Measurements from ENCODE around the gene PHACTR1.

Gene PHACTR1

DNA sequence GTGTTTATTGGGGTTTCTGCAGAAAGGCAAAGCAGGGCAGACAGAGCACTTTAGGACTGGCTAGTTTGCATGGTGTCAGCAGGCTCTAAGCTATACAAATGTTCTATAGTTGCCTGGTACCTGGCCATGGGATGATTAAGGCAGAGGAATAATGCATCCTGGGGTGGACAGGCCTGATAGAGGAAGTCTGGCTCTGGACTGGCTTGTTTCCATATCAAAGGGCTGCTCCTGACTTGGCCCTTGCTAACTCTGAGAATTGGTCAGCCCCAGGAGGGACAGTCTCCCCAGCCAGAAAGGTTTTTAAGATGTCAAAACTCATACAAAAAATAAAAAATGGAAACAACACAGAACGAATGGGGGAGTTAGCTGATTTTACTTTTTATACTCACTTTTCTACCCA is 474.9 kb downstream of the PHACTR1 start:
- WGBS: no CpG with 5 or more reads among the region's 1 CpG
- Histone ChIP-seq H3K4me2 (ENCODE audit: low read length, poor library complexity, severe bottlenecking) (no peak overlapping the region), H3K23ac (ENCODE audit: low read length in 2 of 2) (no peak overlapping the region), H2AFZ (ENCODE audit: low read depth, low read length) (no peak overlapping the region), H3K36me3 (ENCODE audit: control insufficient read depth in 1 of 2, insufficient read depth in 2 of 2, low read depth in 1 of 2, low read length in 2 of 2) (no peaks in the 10 kb centered on the region), H2BK12ac (ENCODE audit: low read length in 2 of 2) (no peak overlapping the region), H3K79me1 (replicated peaks; ENCODE audit: low read length, poor library complexity, severe bottlenecking) (no peaks in the 10 kb centered on the region), H3K27ac (ENCODE audit: low read length, poor library complexity, severe bottlenecking) (no peak overlapping the region), H4K91ac (ENCODE audit: low read length) (no peak overlapping the region), H3K4me3 (ENCODE audit: insufficient read depth in 1 of 2, low read depth in 1 of 2, low read length in 2 of 2) (no peak overlapping the region), H3K4me1 (ENCODE audit: control insufficient read depth, insufficient read depth, low read depth, low read length) (no peaks in the 10 kb centered on the region), H2BK15ac (ENCODE audit: low read depth, poor library complexity, severe bottlenecking) (no peak overlapping the region), H3K4ac (ENCODE audit: low read depth in 1 of 2, low read length in 2 of 2) (no peak overlapping the region), H3K9ac (ENCODE audit: low read length) (no peak overlapping the region), H3K27me3 (ENCODE audit: control insufficient read depth in 1 of 2, insufficient read depth in 1 of 2, low read length in 2 of 2) (no peaks in the 10 kb centered on the region), H3K18ac (ENCODE audit: low read depth in 1 of 2, low read length in 2 of 2) (no peak overlapping the region), H3K9me3 (ENCODE audit: control insufficient read depth, low read length) (no peaks in the 10 kb centered on the region), H2AK5ac (ENCODE audit: low read length, severe bottlenecking) (no peak overlapping the region), H4K8ac (ENCODE audit: low read length) (no peak overlapping the region), H2BK120ac (ENCODE audit: low read depth, low read length) (no peak overlapping the region), H3K14ac (ENCODE audit: low read length in 2 of 2) (no peak overlapping the region), H2BK5ac (ENCODE audit: low read depth, low read length, poor library complexity, severe bottlenecking) (no peak overlapping the region)
- DNase-seq: no peak

DNA sequence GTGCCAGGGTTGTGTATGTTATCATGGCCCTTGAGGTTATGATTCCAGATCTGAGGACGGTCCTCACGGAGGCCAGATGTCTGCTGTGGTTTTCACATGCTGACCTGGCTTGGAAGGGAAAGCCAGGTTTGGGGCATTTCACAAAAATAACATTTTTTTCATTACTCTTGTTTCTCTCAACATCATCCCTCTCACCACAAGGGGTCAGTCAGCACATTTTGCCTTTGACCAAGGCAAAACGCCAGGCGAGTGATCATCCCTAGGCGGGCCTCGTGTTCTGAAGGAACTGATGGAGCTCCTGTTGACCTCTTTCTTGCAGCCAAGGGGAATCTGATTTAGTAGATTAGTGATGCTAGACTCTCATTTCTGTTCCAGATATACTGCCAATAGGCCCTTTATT is 478.3 kb downstream of the PHACTR1 start:
- Histone ChIP-seq H2BK5ac (ENCODE audit: low read depth, low read length, poor library complexity, severe bottlenecking) (no peak overlapping the region), H3K18ac (ENCODE audit: low read depth in 1 of 2, low read length in 2 of 2) (no peak overlapping the region), H3K27ac (ENCODE audit: low read length, poor library complexity, severe bottlenecking) (no peak overlapping the region), H3K14ac (ENCODE audit: low read length in 2 of 2) (no peak overlapping the region), H4K8ac (ENCODE audit: low read length) (no peak overlapping the region), H3K4me3 (ENCODE audit: insufficient read depth in 1 of 2, low read depth in 1 of 2, low read length in 2 of 2) (no peak overlapping the region), H3K27me3 (ENCODE audit: control insufficient read depth in 1 of 2, insufficient read depth in 1 of 2, low read length in 2 of 2) (no peaks in the 10 kb centered on the region), H4K91ac (ENCODE audit: low read length) (no peak overlapping the region), H3K4me1 (ENCODE audit: control insufficient read depth, insufficient read depth, low read depth, low read length) (no peaks in the 10 kb centered on the region), H3K4ac (ENCODE audit: low read depth in 1 of 2, low read length in 2 of 2) (no peak overlapping the region), H3K36me3 (ENCODE audit: control insufficient read depth in 1 of 2, insufficient read depth in 2 of 2, low read depth in 1 of 2, low read length in 2 of 2) (no peaks in the 10 kb centered on the region), H3K4me2 (ENCODE audit: low read length, poor library complexity, severe bottlenecking) (no peak overlapping the region), H3K23ac (ENCODE audit: low read length in 2 of 2) (no peak overlapping the region), H3K79me1 (replicated peaks; ENCODE audit: low read length, poor library complexity, severe bottlenecking) (peaks cover 2% of the 10 kb centered on the region), H3K9ac (ENCODE audit: low read length) (peak overlapping the region; percentile 59), H3K9me3 (ENCODE audit: control insufficient read depth, low read length) (no peaks in the 10 kb centered on the region), H2AFZ (ENCODE audit: low read depth, low read length) (no peak overlapping the region), H2BK15ac (ENCODE audit: low read depth, poor library complexity, severe bottlenecking) (no peak overlapping the region), H2AK5ac (ENCODE audit: low read length, severe bottlenecking) (no peak overlapping the region), H2BK120ac (ENCODE audit: low read depth, low read length) (no peak overlapping the region), H2BK12ac (ENCODE audit: low read length in 2 of 2) (no peak overlapping the region)
- WGBS: 45% methylated on average over 5 of the region's 6 CpGs
- DNase-seq: peak; percentile 66

GRCh38 chr6:13195803-13196202 is 479.2 kb downstream of the PHACTR1 start:
- DNase-seq: no peak
- Histone ChIP-seq H3K4me2 (ENCODE audit: low read length, poor library complexity, severe bottlenecking) (no peak overlapping the region), H2BK5ac (ENCODE audit: low read depth, low read length, poor library complexity, severe bottlenecking) (no peak overlapping the region), H3K9ac (ENCODE audit: low read length) (no peak overlapping the region), H4K91ac (ENCODE audit: low read length) (no peak overlapping the region), H3K4ac (ENCODE audit: low read depth in 1 of 2, low read length in 2 of 2) (no peak overlapping the region), H2BK15ac (ENCODE audit: low read depth, poor library complexity, severe bottlenecking) (no peak overlapping the region), H3K79me1 (replicated peaks; ENCODE audit: low read length, poor library complexity, severe bottlenecking) (peaks cover 2% of the 10 kb centered on the region), H3K18ac (ENCODE audit: low read depth in 1 of 2, low read length in 2 of 2) (no peak overlapping the region), H3K9me3 (ENCODE audit: control insufficient read depth, low read length) (no peaks in the 10 kb centered on the region), H3K36me3 (ENCODE audit: control insufficient read depth in 1 of 2, insufficient read depth in 2 of 2, low read depth in 1 of 2, low read length in 2 of 2) (no peaks in the 10 kb centered on the region), H3K14ac (ENCODE audit: low read length in 2 of 2) (no peak overlapping the region), H2AFZ (ENCODE audit: low read depth, low read length) (no peak overlapping the region), H4K8ac (ENCODE audit: low read length) (no peak overlapping the region), H2AK5ac (ENCODE audit: low read length, severe bottlenecking) (no peak overlapping the region), H3K4me3 (ENCODE audit: insufficient read depth in 1 of 2, low read depth in 1 of 2, low read length in 2 of 2) (no peak overlapping the region), H2BK120ac (ENCODE audit: low read depth, low read length) (no peak overlapping the region), H3K4me1 (ENCODE audit: control insufficient read depth, insufficient read depth, low read depth, low read length) (no peaks in the 10 kb centered on the region), H3K27me3 (ENCODE audit: control insufficient read depth in 1 of 2, insufficient read depth in 1 of 2, low read length in 2 of 2) (no peaks in the 10 kb centered on the region), H2BK12ac (ENCODE audit: low read length in 2 of 2) (no peak overlapping the region), H3K23ac (ENCODE audit: low read length in 2 of 2) (no peak overlapping the region), H3K27ac (ENCODE audit: low read length, poor library complexity, severe bottlenecking) (no peak overlapping the region)
- 44% methylated on average over 5 of the region's 5 CpGs for WGBS

DNA sequence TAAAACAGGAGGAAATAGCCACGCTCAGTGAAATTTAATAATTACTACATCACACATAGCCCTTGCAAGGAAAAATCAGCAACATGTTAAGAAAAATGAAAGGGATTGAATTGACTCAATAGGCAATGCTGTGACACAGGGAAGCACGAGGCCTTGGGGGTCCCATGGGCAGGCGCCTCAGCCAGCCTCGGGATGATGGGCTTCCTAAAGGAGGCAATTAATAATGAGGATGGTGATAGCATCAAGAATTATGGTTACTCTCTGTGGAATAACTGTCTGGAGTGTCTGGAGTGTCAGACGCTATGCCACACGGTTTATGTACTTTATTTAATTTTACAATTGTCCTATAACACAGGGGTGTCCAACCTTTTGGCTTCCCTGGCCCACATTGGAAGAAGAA is 481.6 kb downstream of the PHACTR1 start:
- no peak for DNase-seq
- no peak overlapping the region for H3K4me2 ChIP-seq (ENCODE audit: low read length, poor library complexity, severe bottlenecking)
- H3K36me3 ChIP-seq (ENCODE audit: control insufficient read depth in 1 of 2, insufficient read depth in 2 of 2, low read depth in 1 of 2, low read length in 2 of 2): no peaks in the 10 kb centered on the region
- H3K14ac ChIP-seq (ENCODE audit: low read length in 2 of 2): no peak overlapping the region
- no peak overlapping the region for H3K27ac ChIP-seq (ENCODE audit: low read length, poor library complexity, severe bottlenecking)
- no peak overlapping the region for H2BK120ac ChIP-seq (ENCODE audit: low read depth, low read length)
- 85% methylated on average over 5 of the region's 6 CpGs for WGBS
- no peak overlapping the region for H3K4ac ChIP-seq (ENCODE audit: low read depth in 1 of 2, low read length in 2 of 2)
- H2AK5ac ChIP-seq (ENCODE audit: low read length, severe bottlenecking): no peak overlapping the region
- no peak overlapping the region for H3K4me3 ChIP-seq (ENCODE audit: insufficient read depth in 1 of 2, low read depth in 1 of 2, low read length in 2 of 2)
- H2BK12ac ChIP-seq (ENCODE audit: low read length in 2 of 2): no peak overlapping the region
- H4K8ac ChIP-seq (ENCODE audit: low read length): no peak overlapping the region
- H2BK15ac ChIP-seq (ENCODE audit: low read depth, poor library complexity, severe bottlenecking): no peak overlapping the region
- no peaks in the 10 kb centered on the region for H3K4me1 ChIP-seq (ENCODE audit: control insufficient read depth, insufficient read depth, low read depth, low read length)
- no peaks in the 10 kb centered on the region for H3K27me3 ChIP-seq (ENCODE audit: control insufficient read depth in 1 of 2, insufficient read depth in 1 of 2, low read length in 2 of 2)
- H2AFZ ChIP-seq (ENCODE audit: low read depth, low read length): no peak overlapping the region
- H4K91ac ChIP-seq (ENCODE audit: low read length): no peak overlapping the region
- no peak overlapping the region for H3K9ac ChIP-seq (ENCODE audit: low read length)
- H3K9me3 ChIP-seq (ENCODE audit: control insufficient read depth, low read length): no peaks in the 10 kb centered on the region
- no peak overlapping the region for H2BK5ac ChIP-seq (ENCODE audit: low read depth, low read length, poor library complexity, severe bottlenecking)
- no peak overlapping the region for H3K23ac ChIP-seq (ENCODE audit: low read length in 2 of 2)
- no peak overlapping the region for H3K18ac ChIP-seq (ENCODE audit: low read depth in 1 of 2, low read length in 2 of 2)
- peaks cover 2% of the 10 kb centered on the region for H3K79me1 ChIP-seq (replicated peaks; ENCODE audit: low read length, poor library complexity, severe bottlenecking)

Data from mesenchymal stem cell (in vitro differentiated cells and primary cell).